ENCODE data around the gene ARID1B.

ARID1B gene

GRCh38 chr6:156848123-156848522, 70.9 kb downstream of the ARID1B start:
- Histone ChIP-seq H3K9me3 (ENCODE audit: low read length) (no peaks in the 10 kb centered on the region), H3K36me3 (ENCODE audit: insufficient read depth, low read length) (peaks cover 2% of the 10 kb centered on the region), H3K27me3 (ENCODE audit: insufficient read depth, low read length) (no peaks in the 10 kb centered on the region), H2AFZ (ENCODE audit: low read depth, low read length) (no peak overlapping the region), H3K4me1 (ENCODE audit: insufficient read depth, low read length) (peaks cover 17% of the 10 kb centered on the region), H3K4me3 (ENCODE audit: low read length) (no peak overlapping the region)

- peaks cover 2% of the 10 kb centered on the region for H3K36me3 ChIP-seq (ENCODE audit: insufficient read depth, low read length)
- H2AFZ ChIP-seq (ENCODE audit: low read depth, low read length): no peak overlapping the region
- H3K9me3 ChIP-seq (ENCODE audit: low read length): no peaks in the 10 kb centered on the region
- no peaks in the 10 kb centered on the region for H3K27me3 ChIP-seq (ENCODE audit: insufficient read depth, low read length)
- no peak overlapping the region for H3K4me3 ChIP-seq (ENCODE audit: low read length)
- H3K4me1 ChIP-seq (ENCODE audit: insufficient read depth, low read length): peaks cover 17% of the 10 kb centered on the region
Measured at GRCh38 chr6:156848533-156848932, 71.4 kb downstream of the ARID1B start.

- Histone ChIP-seq H3K9me3 (ENCODE audit: low read length) (no peaks in the 10 kb centered on the region), H3K36me3 (ENCODE audit: insufficient read depth, low read length) (peaks cover under 1% of the 10 kb centered on the region), H2AFZ (ENCODE audit: low read depth, low read length) (no peak overlapping the region), H3K4me3 (ENCODE audit: low read length) (no peak overlapping the region), H3K27me3 (ENCODE audit: insufficient read depth, low read length) (no peaks in the 10 kb centered on the region), H3K4me1 (ENCODE audit: insufficient read depth, low read length) (peaks cover 17% of the 10 kb centered on the region)
Measured at GRCh38 chr6:156849806-156850205, 72.6 kb downstream of the ARID1B start.

GRCh38 chr6:156850353-156850752, 73.2 kb downstream of the ARID1B start:
- H3K4me3 ChIP-seq (ENCODE audit: low read length): no peak overlapping the region
- H2AFZ ChIP-seq (ENCODE audit: low read depth, low read length): no peak overlapping the region
- peaks cover 17% of the 10 kb centered on the region for H3K4me1 ChIP-seq (ENCODE audit: insufficient read depth, low read length)
- no peaks in the 10 kb centered on the region for H3K36me3 ChIP-seq (ENCODE audit: insufficient read depth, low read length)
- no peaks in the 10 kb centered on the region for H3K9me3 ChIP-seq (ENCODE audit: low read length)
- H3K27me3 ChIP-seq (ENCODE audit: insufficient read depth, low read length): no peaks in the 10 kb centered on the region

- H3K27me3 ChIP-seq (ENCODE audit: insufficient read depth, low read length): no peaks in the 10 kb centered on the region
- no peaks in the 10 kb centered on the region for H3K9me3 ChIP-seq (ENCODE audit: low read length)
- no peak overlapping the region for H3K4me3 ChIP-seq (ENCODE audit: low read length)
- no peaks in the 10 kb centered on the region for H3K36me3 ChIP-seq (ENCODE audit: insufficient read depth, low read length)
- H2AFZ ChIP-seq (ENCODE audit: low read depth, low read length): no peak overlapping the region
- H3K4me1 ChIP-seq (ENCODE audit: insufficient read depth, low read length): peaks cover 17% of the 10 kb centered on the region
Measured at GRCh38 chr6:156851454-156851921, 74.3 kb downstream of the ARID1B start.

- H3K36me3 ChIP-seq (ENCODE audit: insufficient read depth, low read length): no peaks in the 10 kb centered on the region
- H3K4me3 ChIP-seq (ENCODE audit: low read length): no peak overlapping the region
- peaks cover 17% of the 10 kb centered on the region for H3K4me1 ChIP-seq (ENCODE audit: insufficient read depth, low read length)
- no peaks in the 10 kb centered on the region for H3K9me3 ChIP-seq (ENCODE audit: low read length)
- H2AFZ ChIP-seq (ENCODE audit: low read depth, low read length): no peak overlapping the region
- no peaks in the 10 kb centered on the region for H3K27me3 ChIP-seq (ENCODE audit: insufficient read depth, low read length)
Measured at GRCh38 chr6:156852147-156852857, 75.1 kb downstream of the ARID1B start.

GRCh38 chr6:156852858-156853216, 75.7 kb downstream of the ARID1B start:
- Histone ChIP-seq H3K4me3 (ENCODE audit: low read length) (no peak overlapping the region), H3K36me3 (ENCODE audit: insufficient read depth, low read length) (no peaks in the 10 kb centered on the region), H3K9me3 (ENCODE audit: low read length) (no peaks in the 10 kb centered on the region), H2AFZ (ENCODE audit: low read depth, low read length) (no peak overlapping the region), H3K4me1 (ENCODE audit: insufficient read depth, low read length) (peaks cover 17% of the 10 kb centered on the region), H3K27me3 (ENCODE audit: insufficient read depth, low read length) (no peaks in the 10 kb centered on the region)

- H3K27me3 ChIP-seq (ENCODE audit: insufficient read depth, low read length): no peaks in the 10 kb centered on the region
- no peak overlapping the region for H3K4me3 ChIP-seq (ENCODE audit: low read length)
- no peaks in the 10 kb centered on the region for H3K9me3 ChIP-seq (ENCODE audit: low read length)
- no peaks in the 10 kb centered on the region for H3K36me3 ChIP-seq (ENCODE audit: insufficient read depth, low read length)
- peaks cover 12% of the 10 kb centered on the region for H3K4me1 ChIP-seq (ENCODE audit: insufficient read depth, low read length)
- H2AFZ ChIP-seq (ENCODE audit: low read depth, low read length): no peak overlapping the region
Measured at GRCh38 chr6:156853733-156854132, 76.6 kb downstream of the ARID1B start.

GRCh38 chr6:156854466-156855161, 77.4 kb downstream of the ARID1B start:
- H2AFZ ChIP-seq (ENCODE audit: low read depth, low read length): no peak overlapping the region
- H3K36me3 ChIP-seq (ENCODE audit: insufficient read depth, low read length): no peaks in the 10 kb centered on the region
- H3K9me3 ChIP-seq (ENCODE audit: low read length): no peaks in the 10 kb centered on the region
- peaks cover 4% of the 10 kb centered on the region for H3K4me1 ChIP-seq (ENCODE audit: insufficient read depth, low read length)
- H3K4me3 ChIP-seq (ENCODE audit: low read length): no peak overlapping the region
- no peaks in the 10 kb centered on the region for H3K27me3 ChIP-seq (ENCODE audit: insufficient read depth, low read length)

GRCh38 chr6:156857573-156857972, 80.4 kb downstream of the ARID1B start:
- Histone ChIP-seq H3K9me3 (ENCODE audit: low read length) (no peaks in the 10 kb centered on the region), H3K4me1 (ENCODE audit: insufficient read depth, low read length) (no peaks in the 10 kb centered on the region), H3K36me3 (ENCODE audit: insufficient read depth, low read length) (no peaks in the 10 kb centered on the region), H3K4me3 (ENCODE audit: low read length) (no peak overlapping the region), H3K27me3 (ENCODE audit: insufficient read depth, low read length) (no peaks in the 10 kb centered on the region), H2AFZ (ENCODE audit: low read depth, low read length) (no peak overlapping the region)

- no peaks in the 10 kb centered on the region for H3K27me3 ChIP-seq (ENCODE audit: insufficient read depth, low read length)
- no peak overlapping the region for H3K4me3 ChIP-seq (ENCODE audit: low read length)
- H3K9me3 ChIP-seq (ENCODE audit: low read length): peaks cover 2% of the 10 kb centered on the region
- no peaks in the 10 kb centered on the region for H3K36me3 ChIP-seq (ENCODE audit: insufficient read depth, low read length)
- no peaks in the 10 kb centered on the region for H3K4me1 ChIP-seq (ENCODE audit: insufficient read depth, low read length)
- no peak overlapping the region for H2AFZ ChIP-seq (ENCODE audit: low read depth, low read length)
Measured at GRCh38 chr6:156859686-156860085, 82.5 kb downstream of the ARID1B start.

GRCh38 chr6:156862711-156863110, 85.5 kb downstream of the ARID1B start:
- H3K4me1 ChIP-seq (ENCODE audit: insufficient read depth, low read length): no peaks in the 10 kb centered on the region
- no peaks in the 10 kb centered on the region for H3K27me3 ChIP-seq (ENCODE audit: insufficient read depth, low read length)
- H2AFZ ChIP-seq (ENCODE audit: low read depth, low read length): no peak overlapping the region
- H3K36me3 ChIP-seq (ENCODE audit: insufficient read depth, low read length): no peaks in the 10 kb centered on the region
- H3K4me3 ChIP-seq (ENCODE audit: low read length): no peak overlapping the region
- peaks cover 2% of the 10 kb centered on the region for H3K9me3 ChIP-seq (ENCODE audit: low read length)

- H3K4me1 ChIP-seq (ENCODE audit: insufficient read depth, low read length): no peaks in the 10 kb centered on the region
- no peak overlapping the region for H3K4me3 ChIP-seq (ENCODE audit: low read length)
- peaks cover 2% of the 10 kb centered on the region for H3K9me3 ChIP-seq (ENCODE audit: low read length)
- H3K36me3 ChIP-seq (ENCODE audit: insufficient read depth, low read length): no peaks in the 10 kb centered on the region
- H3K27me3 ChIP-seq (ENCODE audit: insufficient read depth, low read length): no peaks in the 10 kb centered on the region
- no peak overlapping the region for H2AFZ ChIP-seq (ENCODE audit: low read depth, low read length)
Measured at GRCh38 chr6:156863504-156863903, 86.3 kb downstream of the ARID1B start.
